PC-9 (cell line): ENCODE measurements around the gene FBRSL1. TPM values are rescaled to one million over a fixed set of nuclear protein-coding genes. Genes with fewer than 3 reads are reported as not detected.

ENCODE experiments used
- BruUV-seq: library from RNA; stranded (reverse); fragments of 400-500 nt; replicated peaks from 2 replicates; lab custom pipeline; 2021; lab: Mats Ljungman, UMichigan
- CTCF ChIA-PET: fragments of 300-600 bp; sonication (Branson Sonifier 250); formaldehyde crosslinking; loops from one replicate; lab custom pipeline; 2022; ENCODE audit warnings: antibody characterized with exemption; lab: Charles Lee
- POLR2A ChIA-PET: fragments of 300-600 bp; sonication (Branson Sonifier 250); formaldehyde crosslinking; loops from one replicate; lab custom pipeline; 2022; ENCODE audit warnings: antibody characterized with exemption; ENCODE audit not compliant: unreplicated experiment; lab: Charles Lee
- DNase-seq, 2 experiments: peaks; one replicate each; pipeline versions ENCODE4 v3.0.0 to v3.0.0-alpha.2; 2015 to 2022; ENCODE audit warnings: mixed read lengths in 1 of 2
- H2AFZ ChIP-seq: fragments of 200-600 bp; sonication (generic); 2 replicates; pipeline ENCODE4 v1.8.1; 2017; ENCODE audit warnings: antibody characterized with exemption
- H3F3A ChIP-seq: fragments of 200-600 bp; sonication (generic); 2 replicates; pipeline ENCODE4 v1.8.1; 2017; ENCODE audit warnings: antibody characterized with exemption, mild to moderate bottlenecking, low read depth; ENCODE audit not compliant: insufficient read depth
- H3K27ac ChIP-seq: fragments of 200-600 bp; sonication (generic); 2 replicates; pipeline ENCODE4 v1.6.1; 2016; ENCODE audit warnings: mixed run types
- H3K27me3 ChIP-seq: fragments of 200-600 bp; sonication (generic); 2 replicates; pipeline ENCODE4 v1.6.1; 2016; ENCODE audit warnings: low read depth, mixed run types; ENCODE audit not compliant: insufficient read depth
- H3K36me3 ChIP-seq: fragments of 200-600 bp; sonication (generic); 2 replicates; pipeline ENCODE4 v1.6.1; 2016; ENCODE audit warnings: low read depth, mixed run types
- H3K4me1 ChIP-seq: fragments of 200-600 bp; sonication (generic); replicated peaks from 2 replicates; pipeline ENCODE4 v1.6.1; 2016; ENCODE audit warnings: mixed run types; ENCODE audit not compliant: insufficient read depth
- H3K4me2 ChIP-seq: fragments of 200-600 bp; sonication (generic); 2 replicates; pipeline ENCODE4 v1.6.1; 2017; ENCODE audit warnings: mixed run types
- H3K4me3 ChIP-seq: fragments of 200-600 bp; sonication (generic); 2 replicates; pipeline ENCODE4 v1.6.1; 2016; ENCODE audit warnings: mixed run types
- H3K79me2 ChIP-seq: fragments of 200-600 bp; sonication (generic); 2 replicates; pipeline ENCODE4 v1.6.1; 2017; ENCODE audit warnings: low read depth, mixed run types
- H3K9me2 ChIP-seq: fragments of 200-600 bp; sonication (generic); 2 replicates; pipeline ENCODE4 v1.8.1; 2017; ENCODE audit warnings: mild to moderate bottlenecking; ENCODE audit not compliant: insufficient read depth
- H3K9me3 ChIP-seq: fragments of 200-600 bp; sonication (generic); 2 replicates; pipeline ENCODE4 v1.8.1; 2016; ENCODE audit warnings: low read depth; ENCODE audit not compliant: insufficient read depth
- H4K20me1 ChIP-seq: fragments of 200-600 bp; sonication (generic); 2 replicates; pipeline ENCODE4 v1.8.1; 2017; ENCODE audit not compliant: insufficient read depth
- EZH2 ChIP-seq: fragments of 200-600 bp; sonication (generic); IDR thresholded peaks from 2 replicates; pipeline ENCODE4 v1.8.0; 2017; ENCODE audit warnings: antibody characterized with exemption, low read depth
- intact Hi-C: fragments of 100-400 bp; cut with micrococcal nuclease; formaldehyde crosslinking; loops from one replicate; pipeline ENCODE4 v1.10.0; 2022; ENCODE audit not compliant: unreplicated experiment
- total RNA-seq: library from RNA; stranded (reverse); gene quantifications from 2 replicates; pipeline ENCODE4 v1.2.3, GENCODE V29; 2021
- TF ChIP-seq, protein P1 (sequence below): fragments of 200-600 bp; sonication (generic); conservative IDR thresholded peaks from 2 replicates; pipeline ENCODE4 v1.6.1; 2017; ENCODE audit warnings: mixed run types, antibody characterized with exemption, mild to moderate bottlenecking, moderate library complexity

FBRSL1 gene
- total RNA-seq, 1 experiment from 2014 or later: 59.5 TPM

GRCh38 chr12:132465269-132466190 is 24.4 kb upstream of the FBRSL1 start:
- POLR2A ChIA-PET: no interaction called here

GRCh38 chr12:132466241-132467201 is 23.4 kb upstream of the FBRSL1 start:
- H3K27me3 ChIP-seq: peaks cover 59% of the 10 kb centered on the region
- no peaks in the 10 kb centered on the region for H3K9me2 ChIP-seq
- TF ChIP-seq, protein P1, sequence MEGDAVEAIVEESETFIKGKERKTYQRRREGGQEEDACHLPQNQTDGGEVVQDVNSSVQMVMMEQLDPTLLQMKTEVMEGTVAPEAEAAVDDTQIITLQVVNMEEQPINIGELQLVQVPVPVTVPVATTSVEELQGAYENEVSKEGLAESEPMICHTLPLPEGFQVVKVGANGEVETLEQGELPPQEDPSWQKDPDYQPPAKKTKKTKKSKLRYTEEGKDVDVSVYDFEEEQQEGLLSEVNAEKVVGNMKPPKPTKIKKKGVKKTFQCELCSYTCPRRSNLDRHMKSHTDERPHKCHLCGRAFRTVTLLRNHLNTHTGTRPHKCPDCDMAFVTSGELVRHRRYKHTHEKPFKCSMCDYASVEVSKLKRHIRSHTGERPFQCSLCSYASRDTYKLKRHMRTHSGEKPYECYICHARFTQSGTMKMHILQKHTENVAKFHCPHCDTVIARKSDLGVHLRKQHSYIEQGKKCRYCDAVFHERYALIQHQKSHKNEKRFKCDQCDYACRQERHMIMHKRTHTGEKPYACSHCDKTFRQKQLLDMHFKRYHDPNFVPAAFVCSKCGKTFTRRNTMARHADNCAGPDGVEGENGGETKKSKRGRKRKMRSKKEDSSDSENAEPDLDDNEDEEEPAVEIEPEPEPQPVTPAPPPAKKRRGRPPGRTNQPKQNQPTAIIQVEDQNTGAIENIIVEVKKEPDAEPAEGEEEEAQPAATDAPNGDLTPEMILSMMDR: no peak
- TF ChIP-seq EZH2: no peak
- H3K79me2 ChIP-seq: no peaks in the 10 kb centered on the region
- H3K4me2 ChIP-seq: no peak overlapping the region
- no peak overlapping the region for H3K4me3 ChIP-seq
- no peak overlapping the region for H2AFZ ChIP-seq
- no TSS peak for BruUV-seq
- no peak overlapping the region for H3K27ac ChIP-seq
- H4K20me1 ChIP-seq: no peaks in the 10 kb centered on the region
- H3K9me3 ChIP-seq: no peaks in the 10 kb centered on the region
- no peaks in the 10 kb centered on the region for H3F3A ChIP-seq
- no peaks in the 10 kb centered on the region for H3K4me1 ChIP-seq
- intact Hi-C loops: no loop called here
- CTCF ChIA-PET: no interaction called here
- H3K36me3 ChIP-seq: no peaks in the 10 kb centered on the region
- POLR2A ChIA-PET: no interaction called here
- DNase-seq: no peak

More at GRCh38 chr12:132465269-132466190, 24.4 kb upstream of the FBRSL1 start:
- Histone ChIP-seq H3K27me3 (peaks cover 62% of the 10 kb centered on the region), H3K9me3 (no peaks in the 10 kb centered on the region), H3K79me2 (no peaks in the 10 kb centered on the region), H2AFZ (no peak overlapping the region), H3K4me2 (no peak overlapping the region), H3K4me1 (no peaks in the 10 kb centered on the region), H4K20me1 (no peaks in the 10 kb centered on the region), H3F3A (no peaks in the 10 kb centered on the region), H3K4me3 (no peak overlapping the region), H3K36me3 (no peaks in the 10 kb centered on the region), H3K27ac (no peak overlapping the region), H3K9me2 (no peaks in the 10 kb centered on the region)
- TF ChIP-seq, protein P1: no peak
- TF ChIP-seq EZH2: no peak
- no peak for DNase-seq
- intact Hi-C loops: no loop called here
- no TSS peak for BruUV-seq
- CTCF ChIA-PET: no interaction called here

DNA sequence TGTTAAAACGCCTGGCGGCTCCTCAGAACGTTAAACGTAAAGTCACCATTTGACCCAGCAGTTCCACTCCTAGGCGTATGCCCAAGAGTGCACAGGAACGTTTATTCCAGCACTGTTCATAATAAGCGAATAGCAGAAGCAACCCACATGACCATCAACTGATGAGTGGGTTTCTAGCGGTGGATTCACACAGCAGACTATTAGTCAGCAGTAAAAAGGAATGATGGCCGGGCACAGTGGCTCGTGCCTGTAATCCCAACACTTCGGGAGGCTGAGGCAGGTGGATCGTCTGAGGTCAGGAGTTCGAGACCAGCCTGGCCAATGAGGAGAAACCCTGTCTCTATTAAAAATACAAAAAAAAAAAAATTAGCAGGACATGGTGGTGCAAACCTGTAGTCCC is 22.4 kb upstream of the FBRSL1 start:
- Histone ChIP-seq H3K9me2 (no peaks in the 10 kb centered on the region), H2AFZ (no peak overlapping the region), H3K27ac (no peak overlapping the region), H3F3A (no peaks in the 10 kb centered on the region), H3K4me3 (no peak overlapping the region), H3K79me2 (no peaks in the 10 kb centered on the region), H3K9me3 (no peaks in the 10 kb centered on the region), H3K36me3 (no peaks in the 10 kb centered on the region), H3K4me2 (no peak overlapping the region), H4K20me1 (no peaks in the 10 kb centered on the region), H3K27me3 (peaks cover 60% of the 10 kb centered on the region), H3K4me1 (no peaks in the 10 kb centered on the region)
- POLR2A ChIA-PET: no interaction called here
- TF ChIP-seq, protein P1: no peak
- TF ChIP-seq EZH2: no peak
- DNase-seq: no peak
- intact Hi-C loops: no loop called here
- CTCF ChIA-PET: no interaction called here
- no TSS peak for BruUV-seq
